22Rv1 (cell line): Measurements from ENCODE around the gene LRRC38.

ENCODE experiments used
- ZFX ChIP-seq: fragments of 450-650 bp; IDR thresholded peaks from 2 replicates; pipeline ENCODE4 v1.6.1; 2017; ENCODE audit warnings: antibody characterized with exemption, borderline replicate concordance
- TF ChIP-seq, protein P1 (sequence below): fragments of 450-650 bp; IDR thresholded peaks from 2 replicates; pipeline ENCODE4 v1.5.1; 2017; ENCODE audit warnings: mild to moderate bottlenecking

DNA sequence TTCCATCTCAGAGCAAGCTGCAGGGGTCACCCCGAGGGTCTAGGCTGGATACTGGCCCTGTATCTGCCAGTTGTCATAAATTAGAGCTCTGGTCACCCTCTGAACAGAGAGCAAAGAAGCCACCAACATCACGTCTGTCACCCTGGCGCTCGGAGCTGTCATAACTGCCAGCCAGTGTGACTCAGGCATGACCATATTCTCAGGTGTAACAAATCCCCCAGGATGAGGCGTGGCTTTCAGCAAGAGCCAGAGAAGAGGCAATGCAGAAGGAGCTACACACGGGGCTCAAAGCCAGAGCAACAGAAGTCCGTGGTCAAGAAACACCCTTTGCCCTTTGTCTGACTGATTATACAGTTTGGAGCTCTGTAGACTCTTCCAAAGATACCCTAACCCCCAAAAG is 63.6 kb downstream of the LRRC38 start:
- TF ChIP-seq, protein P1, sequence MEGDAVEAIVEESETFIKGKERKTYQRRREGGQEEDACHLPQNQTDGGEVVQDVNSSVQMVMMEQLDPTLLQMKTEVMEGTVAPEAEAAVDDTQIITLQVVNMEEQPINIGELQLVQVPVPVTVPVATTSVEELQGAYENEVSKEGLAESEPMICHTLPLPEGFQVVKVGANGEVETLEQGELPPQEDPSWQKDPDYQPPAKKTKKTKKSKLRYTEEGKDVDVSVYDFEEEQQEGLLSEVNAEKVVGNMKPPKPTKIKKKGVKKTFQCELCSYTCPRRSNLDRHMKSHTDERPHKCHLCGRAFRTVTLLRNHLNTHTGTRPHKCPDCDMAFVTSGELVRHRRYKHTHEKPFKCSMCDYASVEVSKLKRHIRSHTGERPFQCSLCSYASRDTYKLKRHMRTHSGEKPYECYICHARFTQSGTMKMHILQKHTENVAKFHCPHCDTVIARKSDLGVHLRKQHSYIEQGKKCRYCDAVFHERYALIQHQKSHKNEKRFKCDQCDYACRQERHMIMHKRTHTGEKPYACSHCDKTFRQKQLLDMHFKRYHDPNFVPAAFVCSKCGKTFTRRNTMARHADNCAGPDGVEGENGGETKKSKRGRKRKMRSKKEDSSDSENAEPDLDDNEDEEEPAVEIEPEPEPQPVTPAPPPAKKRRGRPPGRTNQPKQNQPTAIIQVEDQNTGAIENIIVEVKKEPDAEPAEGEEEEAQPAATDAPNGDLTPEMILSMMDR = no peak
- TF ChIP-seq ZFX = no peak
